CD4-positive, alpha-beta memory T cell (primary cell): ENCODE results near the gene FADS2. TPM values are rescaled to one million over a fixed set of nuclear protein-coding genes. Genes with fewer than 3 reads are reported as not detected.

ENCODE experiments used
- CTCF ChIA-PET: fragments of 350-600 bp; sonication (Branson Sonifier 250); formaldehyde crosslinking; loops from one replicate; lab custom pipeline; 2021; ENCODE audit warnings: inconsistent platforms; ENCODE audit not compliant: partially characterized antibody; lab: Charles Lee
- POLR2A ChIA-PET: fragments of 350-600 bp; sonication (Branson Sonifier 250); formaldehyde crosslinking; loops from one replicate; lab custom pipeline; 2021; ENCODE audit not compliant: partially characterized antibody; lab: Charles Lee
- DNase-seq, 5 donors: peaks; one replicate each; pipeline versions ENCODE4 v3.0.0 to v3.0.0-alpha.2; 2020 to 2022; ENCODE audit warnings: mixed read lengths in 1 of 5
- H3K27ac ChIP-seq: one replicate; pipeline ENCODE4 v1.7.0; 2013; ENCODE audit warnings: low read depth, low read length
- H3K27me3 ChIP-seq: 2 replicates; pipeline ENCODE4 v1.7.0; 2013; ENCODE audit warnings: mild to moderate bottlenecking, low read length, moderate library complexity; ENCODE audit not compliant: insufficient read depth
- H3K36me3 ChIP-seq: 2 replicates; pipeline ENCODE4 v1.7.0; 2013; ENCODE audit warnings: mild to moderate bottlenecking, low read length, moderate library complexity; ENCODE audit not compliant: insufficient read depth
- H3K4me1 ChIP-seq: 2 replicates; pipeline ENCODE4 v1.7.0; 2013; ENCODE audit warnings: mild to moderate bottlenecking, low read length, moderate library complexity; ENCODE audit not compliant: insufficient read depth
- H3K4me3 ChIP-seq, 2 donors: one replicate each; pipeline ENCODE4 v1.7.0; 2013; ENCODE audit warnings: low read length in 2 of 2, mild to moderate bottlenecking in 1 of 2
- H3K9me3 ChIP-seq, 2 donors: one replicate each; pipeline ENCODE4 v1.7.0; 2013; ENCODE audit warnings: low read length in 2 of 2, control low read depth in 1 of 2; ENCODE audit not compliant: control insufficient read depth in 1 of 2
- H3K27ac Mint-ChIP-seq, 7 donors: one replicate each; pipeline ENCODE4 v1.8.0; 2020 to 2021; ENCODE audit warnings: mixed read lengths in 7 of 7, mild to moderate bottlenecking in 6 of 7, inconsistent platforms in 3 of 7, moderate library complexity in 3 of 7
- H3K27me3 Mint-ChIP-seq, 2 donors: one replicate each; pipeline ENCODE4 v1.8.0; 2020 to 2021; ENCODE audit warnings: mixed read lengths in 2 of 2
- H3K36me3 Mint-ChIP-seq, 2 donors: one replicate each; pipeline ENCODE4 v1.8.0; 2020 to 2021; ENCODE audit warnings: mixed read lengths in 2 of 2, inconsistent platforms in 1 of 2, mild to moderate bottlenecking in 1 of 2
- H3K4me1 Mint-ChIP-seq, 4 donors: one replicate each; pipeline ENCODE4 v1.8.0; 2020 to 2021; ENCODE audit warnings: mixed read lengths in 4 of 4, mild to moderate bottlenecking in 1 of 4
- H3K4me3 Mint-ChIP-seq, 8 donors: one replicate each; pipeline ENCODE4 v1.8.0; 2020 to 2021; ENCODE audit warnings: mixed read lengths in 8 of 8, mild to moderate bottlenecking in 7 of 8, moderate library complexity in 6 of 8, inconsistent platforms in 3 of 8
- H3K9me3 Mint-ChIP-seq, 8 donors: one replicate each; pipeline ENCODE4 v1.8.0; 2020 to 2021; ENCODE audit warnings: mixed read lengths in 8 of 8, mild to moderate bottlenecking in 5 of 8, inconsistent platforms in 3 of 8, moderate library complexity in 1 of 8
- intact Hi-C: fragments of 100-400 bp; cut with micrococcal nuclease; formaldehyde crosslinking; loops from one replicate; pipeline ENCODE4 v1.15.1; 2023
- polyA plus RNA-seq, 2 donors: library from polyadenylated mRNA; unstranded; fragments of 300-500 nt; fragmentation: Illumina TruSeq; gene quantifications; one replicate each; pipeline ENCODE4 v1.2.3, GENCODE V29; 2021
- total RNA-seq, 2 experiments: library from RNA; stranded (reverse); gene quantifications; one replicate each; pipeline ENCODE4 v1.2.3, GENCODE V29; 2021

The FADS2 gene
- total and polyA plus RNA-seq, 4 experiments from 2014 or later = 0.06 to 0.94 (median 0.47) TPM

DNA sequence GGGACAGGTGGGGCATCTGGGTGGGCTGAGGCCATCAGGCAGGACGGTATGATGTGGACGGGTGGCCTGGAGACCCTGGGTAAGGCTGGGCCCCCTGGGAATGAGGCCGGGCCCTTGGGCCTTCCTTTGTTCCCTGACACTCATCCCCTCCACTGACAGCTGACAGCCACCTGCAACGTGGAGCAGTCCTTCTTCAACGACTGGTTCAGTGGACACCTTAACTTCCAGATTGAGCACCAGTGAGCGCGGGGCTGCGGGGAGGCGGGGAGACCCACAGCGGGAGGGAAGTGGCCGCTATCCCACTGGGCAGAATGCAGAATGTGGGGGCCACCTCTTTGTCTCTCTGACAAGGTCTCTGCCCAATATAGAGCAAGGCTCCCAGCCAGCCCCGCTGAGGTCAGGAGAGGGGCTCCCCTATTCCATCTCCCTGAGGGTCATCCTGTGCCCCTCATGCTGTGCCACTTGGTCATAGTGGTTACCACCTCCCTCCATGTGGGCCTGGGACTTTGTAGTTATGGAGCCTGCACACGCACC lies 35.5 kb downstream of the FADS2 start:
- no peak for DNase-seq
- POLR2A ChIA-PET = no interaction called here
- Histone ChIP-seq H3K27ac (no peak overlapping the region), H3K4me3 (no peak overlapping the region), H3K27me3 (no peaks in the 10 kb centered on the region), H3K9me3 (no peaks in the 10 kb centered on the region), H3K4me1 (no peaks in the 10 kb centered on the region), H3K36me3 (no peaks in the 10 kb centered on the region)
- CTCF ChIA-PET = no interaction called here
- Mint-ChIP-seq H3K4me3 (no peak overlapping the region), H3K27ac (peak overlapping the region in 1 of 7 donors; percentile 52), H3K9me3 (no peaks in the 10 kb centered on the region), H3K4me1 (no peaks in the 10 kb centered on the region), H3K27me3 (no peaks in the 10 kb centered on the region), H3K36me3 (no peaks in the 10 kb centered on the region)
- intact Hi-C loops = no loop called here

GRCh38 chr11:61864814-61865775 lies 37.0 kb downstream of the FADS2 start:
- Histone ChIP-seq H3K27me3 (no peaks in the 10 kb centered on the region), H3K4me1 (no peaks in the 10 kb centered on the region), H3K4me3 (no peak overlapping the region), H3K27ac (no peak overlapping the region), H3K9me3 (no peaks in the 10 kb centered on the region), H3K36me3 (no peaks in the 10 kb centered on the region)
- H3K9me3 Mint-ChIP-seq = no peaks in the 10 kb centered on the region
- POLR2A ChIA-PET = no interaction called here
- CTCF ChIA-PET = interaction anchor here (1.2 kb wide), 1 partner anchor 243 kb away, joined by 3 read pairs; no protein-coding TSS in a partner anchor
- H3K36me3 Mint-ChIP-seq = no peaks in the 10 kb centered on the region
- no peak overlapping the region for H3K27ac Mint-ChIP-seq
- DNase-seq = no peak
- H3K4me1 Mint-ChIP-seq = no peaks in the 10 kb centered on the region
- intact Hi-C loops = no loop called here
- H3K4me3 Mint-ChIP-seq = no peak overlapping the region
- H3K27me3 Mint-ChIP-seq = no peaks in the 10 kb centered on the region

- POLR2A ChIA-PET = no interaction called here
Measured at GRCh38 chr11:61866231-61866957, 38.3 kb downstream of the FADS2 start.

GRCh38 chr11:61866958-61867343 lies 38.9 kb downstream of the FADS2 start:
- Mint-ChIP-seq H3K4me3 (no peak overlapping the region), H3K36me3 (no peaks in the 10 kb centered on the region), H3K9me3 (no peaks in the 10 kb centered on the region), H3K27me3 (peaks cover 2 to 6% of the 10 kb centered on the region in 2 donors), H3K4me1 (peaks cover 4 to 7% (median 5%) of the 10 kb centered on the region in 4 donors), H3K27ac (no peak overlapping the region)
- Histone ChIP-seq H3K4me1 (peaks cover 4% of the 10 kb centered on the region), H3K27ac (no peak overlapping the region), H3K9me3 (no peaks in the 10 kb centered on the region), H3K36me3 (no peaks in the 10 kb centered on the region), H3K4me3 (no peak overlapping the region), H3K27me3 (no peaks in the 10 kb centered on the region)
- POLR2A ChIA-PET = no interaction called here
- no peak for DNase-seq
- CTCF ChIA-PET = interaction anchor here (1.0 to 1.4 kb wide), 2 partner anchors 81 to 215 kb away, joined by 3 to 5 read pairs; no protein-coding TSS in a partner anchor
- intact Hi-C loops = no loop called here

More at GRCh38 chr11:61866231-61866957, 38.3 kb downstream of the FADS2 start:
- intact Hi-C loops = no loop called here
- H3K4me3 ChIP-seq = no peak overlapping the region
- no peak overlapping the region for H3K27ac ChIP-seq
- peaks cover 3% of the 10 kb centered on the region for H3K4me1 ChIP-seq
- Mint-ChIP-seq H3K9me3 (no peaks in the 10 kb centered on the region), H3K36me3 (no peaks in the 10 kb centered on the region), H3K27me3 (peaks cover 2 to 6% of the 10 kb centered on the region in 2 donors), H3K4me1 (peaks cover 4 to 6% (median 5%) of the 10 kb centered on the region in 4 donors), H3K4me3 (no peak overlapping the region), H3K27ac (no peak overlapping the region)
- no peaks in the 10 kb centered on the region for H3K9me3 ChIP-seq
- H3K36me3 ChIP-seq = no peaks in the 10 kb centered on the region
- DNase-seq = no peak
- CTCF ChIA-PET = interaction anchor here (1.0 to 1.4 kb wide), 2 partner anchors 81 to 216 kb away, joined by 3 to 5 read pairs; no protein-coding TSS in a partner anchor
- no peaks in the 10 kb centered on the region for H3K27me3 ChIP-seq

DNA sequence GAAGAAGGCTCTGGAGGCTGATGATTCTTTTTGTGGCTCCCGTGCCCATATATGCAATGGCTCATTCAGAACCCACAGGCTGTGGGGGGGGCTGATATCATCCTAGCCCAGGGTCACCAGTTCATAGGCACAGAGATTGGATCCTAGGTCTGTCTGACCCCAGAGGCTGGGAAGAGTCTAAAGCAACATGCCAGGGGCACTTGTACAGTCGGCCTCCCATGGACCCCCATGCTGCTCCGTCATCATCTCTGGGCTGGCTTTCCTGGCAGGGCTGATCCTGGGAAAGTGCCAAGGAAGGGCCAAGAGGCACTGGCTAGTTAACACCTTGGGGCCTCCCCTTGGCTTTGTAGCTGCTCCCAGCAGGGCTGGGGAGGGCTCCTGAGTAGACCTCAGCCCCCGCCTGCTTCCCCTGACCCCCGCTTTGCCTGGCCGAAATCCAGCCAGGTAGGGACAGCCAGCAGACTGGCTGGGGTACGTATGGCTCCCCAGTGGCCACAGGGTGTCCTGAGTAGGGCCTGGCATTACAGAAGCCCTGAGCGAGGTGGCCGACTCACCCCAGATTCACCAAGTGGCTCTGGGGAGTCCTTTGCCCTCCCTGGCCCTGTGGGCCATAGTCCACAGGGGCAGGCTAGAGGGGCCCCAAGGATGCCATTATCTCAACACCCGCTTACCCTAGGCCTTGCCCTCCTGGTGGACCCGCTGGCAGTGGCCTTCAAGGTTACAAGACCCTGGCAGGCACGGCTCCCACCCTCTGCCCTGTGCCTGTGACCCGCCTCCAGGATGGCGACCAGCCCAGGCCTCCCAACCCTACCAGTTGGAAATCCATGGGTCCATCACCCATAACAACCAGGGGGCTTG lies 40.7 kb downstream of the FADS2 start:
- Mint-ChIP-seq H3K9me3 (no peaks in the 10 kb centered on the region), H3K27ac (peak overlapping the region in 1 of 7 donors; percentile 68), H3K36me3 (no peaks in the 10 kb centered on the region), H3K4me3 (no peak overlapping the region), H3K27me3 (peaks cover 2 to 6% of the 10 kb centered on the region in 2 donors), H3K4me1 (peaks cover 4 to 7% (median 5%) of the 10 kb centered on the region in 4 donors)
- Histone ChIP-seq H3K27ac (no peak overlapping the region), H3K4me3 (no peak overlapping the region), H3K9me3 (no peaks in the 10 kb centered on the region), H3K27me3 (no peaks in the 10 kb centered on the region), H3K36me3 (no peaks in the 10 kb centered on the region), H3K4me1 (peaks cover 4% of the 10 kb centered on the region)
- intact Hi-C loops = no loop called here
- DNase-seq = no peak
- ChIA-PET POLR2A (no interaction called here), CTCF (interaction anchor here (1.3 to 5.0 kb wide), 3 partner anchors 40 to 239 kb away, joined by 3 to 36 read pairs (median 15); partner anchors contain the start of gene FADS2)

GRCh38 chr11:61869429-61869707 lies 41.3 kb downstream of the FADS2 start:
- intact Hi-C loops = no loop called here
- Mint-ChIP-seq H3K4me3 (no peak overlapping the region), H3K36me3 (no peaks in the 10 kb centered on the region), H3K4me1 (peaks cover 4 to 7% (median 5%) of the 10 kb centered on the region in 4 donors), H3K9me3 (no peaks in the 10 kb centered on the region), H3K27ac (no peak overlapping the region), H3K27me3 (peaks cover 2 to 6% of the 10 kb centered on the region in 2 donors)
- Histone ChIP-seq H3K36me3 (no peaks in the 10 kb centered on the region), H3K27me3 (no peaks in the 10 kb centered on the region), H3K4me1 (peaks cover 4% of the 10 kb centered on the region), H3K4me3 (no peak overlapping the region), H3K9me3 (no peaks in the 10 kb centered on the region), H3K27ac (no peak overlapping the region)
- ChIA-PET CTCF (interaction anchor here (0.6 to 5.0 kb wide), 5 partner anchors 41 to 238 kb away, joined by 3 to 36 read pairs (median 8); partner anchors contain the start of gene FADS2), POLR2A (no interaction called here)
- DNase-seq = no peak
